Chondrocyte (in vitro differentiated cells): ENCODE data around the gene RASSF5. TPM values are rescaled to one million over a fixed set of nuclear protein-coding genes. Genes with fewer than 3 reads are reported as not detected.

Experiments used
- DNase-seq: peaks from one replicate; pipeline ENCODE4 v3.0.0; 2021; ENCODE audit warnings: mixed read lengths, low spot score
- H3K27ac Mint-ChIP-seq: one replicate; pipeline ENCODE4 v1.8.0; 2021; ENCODE audit warnings: mild to moderate bottlenecking, moderate library complexity, mixed read lengths; ENCODE audit not compliant: unreplicated experiment
- H3K27me3 Mint-ChIP-seq: 2 replicates; pipeline ENCODE4 v1.8.0; 2021; ENCODE audit warnings: low read depth, mixed read lengths
- H3K36me3 Mint-ChIP-seq: 2 replicates; pipeline ENCODE4 v1.8.0; 2021; ENCODE audit warnings: low read depth, mixed read lengths
- H3K4me1 Mint-ChIP-seq: 2 replicates; pipeline ENCODE4 v1.8.0; 2021; ENCODE audit warnings: low read depth, mild to moderate bottlenecking, mixed read lengths
- H3K4me3 Mint-ChIP-seq: one replicate; pipeline ENCODE4 v1.8.0; 2021; ENCODE audit warnings: mild to moderate bottlenecking, moderate library complexity, mixed read lengths; ENCODE audit not compliant: unreplicated experiment
- H3K9me3 Mint-ChIP-seq: 2 replicates; pipeline ENCODE4 v1.8.0; 2021; ENCODE audit warnings: low read depth, mixed read lengths
- CTCF ChIP-seq: fragments of 200-600 bp; sonication (generic); IDR thresholded peaks from 2 replicates; pipeline ENCODE4 v1.5.0; 2021; ENCODE audit warnings: antibody characterized with exemption, mild to moderate bottlenecking, moderate library complexity
- total RNA-seq: library from RNA; stranded (reverse); gene quantifications from 3 replicates; pipeline ENCODE4 v1.2.1, GENCODE V29; 2021

RASSF5 gene
- total RNA-seq, 1 donor from 2014 or later, result 0.27 TPM

- Mint-ChIP-seq H3K27me3 (no peaks in the 10 kb centered on the region), H3K36me3 (peaks cover 32% of the 10 kb centered on the region), H3K9me3 (no peaks in the 10 kb centered on the region), H3K27ac (no peak overlapping the region), H3K4me3 (no peak overlapping the region), H3K4me1 (peaks cover 50% of the 10 kb centered on the region)
- no peak for TF ChIP-seq CTCF
- DNase-seq, result no peak
These were observed 83.9 kb downstream of the RASSF5 start for GRCh38 chr1:206591226-206591625.

DNA sequence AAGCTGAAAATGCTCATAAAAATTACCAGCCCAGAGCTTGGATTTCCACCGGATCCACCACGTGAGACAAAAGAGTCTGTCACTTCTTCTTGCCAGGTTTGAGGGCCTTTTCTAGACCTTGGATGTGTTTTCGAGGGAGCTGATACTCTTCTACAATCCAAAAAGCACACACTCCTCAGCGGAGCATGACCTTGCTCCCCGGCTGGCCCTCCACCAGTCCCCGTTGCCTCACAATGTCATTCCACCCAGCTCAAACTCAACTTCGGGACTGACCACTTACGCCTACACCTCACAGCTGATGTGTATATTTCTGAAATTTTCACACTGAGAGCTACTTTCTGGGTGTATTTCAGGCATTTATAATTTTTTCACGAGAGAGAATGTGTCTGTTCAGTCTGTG is 84.4 kb downstream of the RASSF5 start:
- Mint-ChIP-seq H3K27ac (no peak overlapping the region), H3K27me3 (no peaks in the 10 kb centered on the region)

GRCh38 chr1:206593351-206593925 is 86.1 kb downstream of the RASSF5 start:
- Mint-ChIP-seq H3K4me1 (peaks cover 30% of the 10 kb centered on the region), H3K36me3 (peaks cover 41% of the 10 kb centered on the region)
- no peak for DNase-seq

More for the DNA sequence above, 84.4 kb downstream of the RASSF5 start:
- H3K4me1 Mint-ChIP-seq, result peaks cover 45% of the 10 kb centered on the region
- H3K4me3 Mint-ChIP-seq, result no peak overlapping the region
- TF ChIP-seq CTCF, result no peak
- H3K9me3 Mint-ChIP-seq, result no peaks in the 10 kb centered on the region
- DNase-seq, result no peak
- peaks cover 34% of the 10 kb centered on the region for H3K36me3 Mint-ChIP-seq

DNA sequence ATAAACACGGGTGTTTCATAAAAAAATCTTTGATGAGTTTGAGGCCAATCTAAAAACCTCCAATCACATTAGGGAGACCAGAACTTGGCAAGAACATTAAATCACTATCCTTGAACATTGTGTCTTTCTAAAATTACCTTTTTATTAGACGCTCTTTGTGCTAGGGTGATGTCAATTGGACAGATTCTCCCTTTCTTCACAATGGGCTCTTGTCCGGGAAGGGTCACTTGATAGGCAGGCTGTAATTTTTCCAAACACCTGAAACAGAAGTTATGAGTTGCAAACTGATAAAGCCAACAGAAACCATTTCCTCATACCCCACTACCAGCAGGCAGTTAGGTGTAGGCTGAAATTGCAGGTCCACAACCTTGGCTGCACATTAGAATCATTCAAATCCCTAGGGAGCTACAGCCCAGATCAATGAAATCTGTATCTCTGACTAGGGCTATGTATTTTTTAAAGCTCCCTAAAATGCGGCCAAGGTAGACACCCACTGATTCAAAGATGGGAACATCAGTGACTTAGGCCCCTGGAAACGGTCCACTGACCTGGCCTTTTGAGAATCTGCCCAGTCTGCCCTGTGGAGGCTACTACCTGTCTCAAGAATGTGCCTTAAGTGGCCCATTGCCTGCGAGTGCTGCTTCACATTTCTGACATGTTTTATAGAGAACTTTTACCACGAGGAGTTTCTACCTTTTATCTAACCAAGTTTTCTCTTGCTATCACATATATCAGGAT is 88.4 kb downstream of the RASSF5 start:
- Mint-ChIP-seq H3K4me1 (peaks cover 8% of the 10 kb centered on the region), H3K4me3 (no peak overlapping the region), H3K27me3 (no peaks in the 10 kb centered on the region), H3K9me3 (no peaks in the 10 kb centered on the region), H3K27ac (no peak overlapping the region), H3K36me3 (peaks cover 46% of the 10 kb centered on the region)
- TF ChIP-seq CTCF, result no peak
- DNase-seq, result no peak

More at GRCh38 chr1:206593351-206593925, 86.1 kb downstream of the RASSF5 start:
- Mint-ChIP-seq H3K4me3 (no peak overlapping the region), H3K9me3 (no peaks in the 10 kb centered on the region), H3K27me3 (no peaks in the 10 kb centered on the region), H3K27ac (no peak overlapping the region)
- no peak for TF ChIP-seq CTCF

GRCh38 chr1:206596319-206596666 is 89.0 kb downstream of the RASSF5 start:
- H3K4me3 Mint-ChIP-seq, result no peak overlapping the region
- H3K9me3 Mint-ChIP-seq, result no peaks in the 10 kb centered on the region
- peaks cover 48% of the 10 kb centered on the region for H3K36me3 Mint-ChIP-seq
- H3K27ac Mint-ChIP-seq, result no peak overlapping the region
- H3K27me3 Mint-ChIP-seq, result no peaks in the 10 kb centered on the region
- TF ChIP-seq CTCF, result no peak
- H3K4me1 Mint-ChIP-seq, result peaks cover 8% of the 10 kb centered on the region
- no peak for DNase-seq
